ENCODE data around the gene ADGRG1.

The ADGRG1 gene

GRCh38 chr16:57620335-57621231 is 7.8 kb upstream of the ADGRG1 start:
- DNase-seq (ENCODE audit: low spot score) = no peak

GRCh38 chr16:57621521-57622271 is 6.7 kb upstream of the ADGRG1 start:
- no peak for DNase-seq (ENCODE audit: low spot score)

- no peak for DNase-seq (ENCODE audit: low spot score)
These were observed 5.8 kb upstream of the ADGRG1 start for GRCh38 chr16:57622361-57623250.

- no peak for DNase-seq (ENCODE audit: low spot score)
These were observed 5.0 kb upstream of the ADGRG1 start for GRCh38 chr16:57623251-57624043.

- no peak for DNase-seq (ENCODE audit: low spot score)
These were observed 4.3 kb upstream of the ADGRG1 start for GRCh38 chr16:57624044-57624688.

GRCh38 chr16:57624806-57625500 is 3.5 kb upstream of the ADGRG1 start:
- no peak for DNase-seq (ENCODE audit: low spot score)

- no peak for DNase-seq (ENCODE audit: low spot score)
These were observed 1.8 kb upstream of the ADGRG1 start for GRCh38 chr16:57626420-57627170.

GRCh38 chr16:57627184-57627871 is 1.1 kb upstream of the ADGRG1 start:
- peak; percentile 65 for DNase-seq (ENCODE audit: low spot score)

GRCh38 chr16:57628783-57629293 is 408 bp downstream of the ADGRG1 start:
- DNase-seq (ENCODE audit: low spot score) = no peak

- no peak for DNase-seq (ENCODE audit: low spot score)
These were observed 1.3 kb downstream of the ADGRG1 start for GRCh38 chr16:57629516-57630406.

GRCh38 chr16:57630407-57630797 is 2.0 kb downstream of the ADGRG1 start:
- no peak for DNase-seq (ENCODE audit: low spot score)

- DNase-seq (ENCODE audit: low spot score) = no peak
These were observed 2.8 kb downstream of the ADGRG1 start for GRCh38 chr16:57630931-57631845.

- DNase-seq (ENCODE audit: low spot score) = no peak
These were observed 4.1 kb downstream of the ADGRG1 start for GRCh38 chr16:57632568-57632967.

GRCh38 chr16:57633383-57634064 is 5.1 kb downstream of the ADGRG1 start:
- DNase-seq (ENCODE audit: low spot score) = no peak

GRCh38 chr16:57634171-57634570 is 5.7 kb downstream of the ADGRG1 start:
- peak; percentile 27 for DNase-seq (ENCODE audit: low spot score)
